HAP-1 (cell line): ENCODE data around the gene ZNF649.

Source experiments
- DNase-seq, 2 experiments: peaks; one replicate each; pipeline ENCODE4 v3.0.0-alpha.2; 2016 to 2020; ENCODE audit warnings: low spot score in 2 of 2
- H3K27me3 ChIP-seq: fragments of 250-450 bp; sonication (Bioruptor Pico); 2 replicates; pipeline ENCODE4 v1.5.1; 2020; ENCODE audit warnings: low read depth, mild to moderate bottlenecking, moderate library complexity
- H3K36me3 ChIP-seq: fragments of 250-450 bp; sonication (Bioruptor Pico); replicated peaks from 2 replicates; pipeline ENCODE4 v1.5.1; 2020; ENCODE audit warnings: mild to moderate bottlenecking
- H3K4me1 ChIP-seq: fragments of 250-450 bp; sonication (Bioruptor Pico); 2 replicates; pipeline ENCODE4 v1.5.1; 2020; ENCODE audit warnings: mild to moderate bottlenecking
- H3K4me3 ChIP-seq: fragments of 250-450 bp; sonication (Bioruptor Pico); 2 replicates; pipeline ENCODE4 v1.5.1; 2020; ENCODE audit warnings: mild to moderate bottlenecking, moderate library complexity
- H3K9me3 ChIP-seq: fragments of 250-450 bp; sonication (Bioruptor Pico); 2 replicates; pipeline ENCODE4 v1.5.1; 2020; ENCODE audit warnings: mild to moderate bottlenecking, moderate library complexity
- in situ Hi-C: fragments of 300-500 bp; cut with MboI; formaldehyde crosslinking; loops from 3 replicates; pipeline ENCODE4 v1.14.3; 2020; ENCODE audit warnings: low sequenced_read_pairs, inconsistent platforms, mixed read lengths

The ZNF649 gene

GRCh38 chr19:51904331-51905165 lies at the start of gene ZNF649:
ZNF649 (minus strand) TSS chr19:51905017; CDS start chr19:51900107, 4,910 bp downstream.
- in situ Hi-C loops: no loop called here
- peaks cover 31% of the 10 kb centered on the region for H3K9me3 ChIP-seq
- H3K36me3 ChIP-seq: peaks cover 7% of the 10 kb centered on the region
- H3K4me1 ChIP-seq: no peaks in the 10 kb centered on the region
- DNase-seq: peak; percentile 76 to 86
- peak within 1 kb of the TSS; percentile 65 for H3K4me3 ChIP-seq
- H3K27me3 ChIP-seq: no peaks in the 10 kb centered on the region

GRCh38 chr19:51948975-51949374 lies 44.2 kb upstream of the ZNF649 start:
- in situ Hi-C loops: no loop called here
- Histone ChIP-seq H3K4me1 (no peaks in the 10 kb centered on the region), H3K9me3 (peaks cover 11% of the 10 kb centered on the region), H3K4me3 (no peak overlapping the region), H3K36me3 (peaks cover 5% of the 10 kb centered on the region), H3K27me3 (no peaks in the 10 kb centered on the region)
- no peak for DNase-seq

GRCh38 chr19:51946602-51947001 lies 41.8 kb upstream of the ZNF649 start:
- in situ Hi-C loops: no loop called here
- Histone ChIP-seq H3K4me1 (no peaks in the 10 kb centered on the region), H3K27me3 (no peaks in the 10 kb centered on the region), H3K36me3 (peaks cover 26% of the 10 kb centered on the region), H3K4me3 (no peak overlapping the region), H3K9me3 (peaks cover 13% of the 10 kb centered on the region)
- DNase-seq: no peak

GRCh38 chr19:51944798-51945552 lies 40.2 kb upstream of the ZNF649 start:
- peaks cover 34% of the 10 kb centered on the region for H3K36me3 ChIP-seq
- no peaks in the 10 kb centered on the region for H3K27me3 ChIP-seq
- peaks cover 13% of the 10 kb centered on the region for H3K9me3 ChIP-seq
- in situ Hi-C loops: no loop called here
- no peak for DNase-seq
- H3K4me3 ChIP-seq: no peak overlapping the region
- H3K4me1 ChIP-seq: no peaks in the 10 kb centered on the region

GRCh38 chr19:51938936-51939335 lies 34.1 kb upstream of the ZNF649 start:
- Histone ChIP-seq H3K36me3 (peaks cover 33% of the 10 kb centered on the region), H3K4me3 (no peak overlapping the region), H3K27me3 (no peaks in the 10 kb centered on the region), H3K4me1 (no peaks in the 10 kb centered on the region), H3K9me3 (peaks cover 5% of the 10 kb centered on the region; the same call in 1 of the 2 replicates)
- no peak for DNase-seq
- in situ Hi-C loops: no loop called here

GRCh38 chr19:51931921-51932320 lies 27.1 kb upstream of the ZNF649 start:
- H3K36me3 ChIP-seq: peaks cover 6% of the 10 kb centered on the region; the same call in 1 of the 2 replicates

GRCh38 chr19:51927859-51928258 lies 23.0 kb upstream of the ZNF649 start:
- Histone ChIP-seq H3K4me1 (no peaks in the 10 kb centered on the region), H3K9me3 (peaks cover 13% of the 10 kb centered on the region), H3K36me3 (no peaks in the 10 kb centered on the region; the same call in 1 of the 2 replicates), H3K27me3 (no peaks in the 10 kb centered on the region), H3K4me3 (peak overlapping the region; percentile 64)
- in situ Hi-C loops: no loop called here
- DNase-seq: no peak

More at GRCh38 chr19:51931921-51932320, 27.1 kb upstream of the ZNF649 start:
- Histone ChIP-seq H3K4me1 (no peaks in the 10 kb centered on the region), H3K4me3 (no peak overlapping the region), H3K27me3 (no peaks in the 10 kb centered on the region), H3K9me3 (peaks cover 10% of the 10 kb centered on the region)
- DNase-seq: no peak
- in situ Hi-C loops: no loop called here

- Histone ChIP-seq H3K4me1 (no peaks in the 10 kb centered on the region), H3K9me3 (peaks cover 13% of the 10 kb centered on the region), H3K36me3 (no peaks in the 10 kb centered on the region; the same call in 1 of the 2 replicates), H3K27me3 (no peaks in the 10 kb centered on the region), H3K4me3 (peak within 1 kb of the TSS; percentile 64)
- DNase-seq: peak; percentile 78 to 88
- in situ Hi-C loops: no loop called here
Observed at GRCh38 chr19:51926784-51927741, 22.2 kb upstream of the ZNF649 start, which contains the start of gene ZNF613. ZNF613 (plus strand) TSS chr19:51927472; CDS start chr19:51936221, 8,749 bp downstream.

- peak overlapping the region; percentile 64 for H3K4me3 ChIP-seq
- H3K27me3 ChIP-seq: no peaks in the 10 kb centered on the region
- H3K9me3 ChIP-seq: peaks cover 11% of the 10 kb centered on the region
- DNase-seq: no peak
- H3K36me3 ChIP-seq: no peaks in the 10 kb centered on the region; the same call in 1 of the 2 replicates
- H3K4me1 ChIP-seq: no peaks in the 10 kb centered on the region
- in situ Hi-C loops: no loop called here
Observed at GRCh38 chr19:51926426-51926783, 21.6 kb upstream of the ZNF649 start.

- H3K9me3 ChIP-seq: peaks cover 6% of the 10 kb centered on the region; the same call in 1 of the 2 replicates
- no peak for DNase-seq
- H3K4me1 ChIP-seq: no peaks in the 10 kb centered on the region
- in situ Hi-C loops: no loop called here
- no peak overlapping the region for H3K4me3 ChIP-seq
- no peaks in the 10 kb centered on the region for H3K36me3 ChIP-seq
- no peaks in the 10 kb centered on the region for H3K27me3 ChIP-seq
Observed at GRCh38 chr19:51921949-51922348, 17.1 kb upstream of the ZNF649 start.

GRCh38 chr19:51919606-51920005 lies 14.8 kb upstream of the ZNF649 start:
- in situ Hi-C loops: no loop called here

GRCh38 chr19:51916167-51916566 lies 11.3 kb upstream of the ZNF649 start:
- H3K27me3 ChIP-seq: no peaks in the 10 kb centered on the region
- in situ Hi-C loops: no loop called here
- peaks cover 19% of the 10 kb centered on the region for H3K9me3 ChIP-seq
- no peaks in the 10 kb centered on the region for H3K36me3 ChIP-seq
- no peak overlapping the region for H3K4me3 ChIP-seq
- no peak for DNase-seq
- H3K4me1 ChIP-seq: no peaks in the 10 kb centered on the region

More at GRCh38 chr19:51919606-51920005, 14.8 kb upstream of the ZNF649 start:
- no peaks in the 10 kb centered on the region for H3K4me1 ChIP-seq
- H3K36me3 ChIP-seq: no peaks in the 10 kb centered on the region
- no peaks in the 10 kb centered on the region for H3K27me3 ChIP-seq
- H3K4me3 ChIP-seq: no peak overlapping the region
- DNase-seq: no peak
- H3K9me3 ChIP-seq: peaks cover 11% of the 10 kb centered on the region

GRCh38 chr19:51915324-51915867 lies 10.6 kb upstream of the ZNF649 start:
- no peak overlapping the region for H3K4me3 ChIP-seq
- no peaks in the 10 kb centered on the region for H3K27me3 ChIP-seq
- no peaks in the 10 kb centered on the region for H3K36me3 ChIP-seq
- in situ Hi-C loops: no loop called here
- no peak for DNase-seq
- H3K9me3 ChIP-seq: peaks cover 19% of the 10 kb centered on the region
- no peaks in the 10 kb centered on the region for H3K4me1 ChIP-seq
